ENCODE results near the gene CA12. TPM values are rescaled to one million over a fixed set of nuclear protein-coding genes. Genes with fewer than 3 reads are reported as not detected.

The CA12 gene
- polyA plus RNA-seq, 3 donors, result not detected

DNA sequence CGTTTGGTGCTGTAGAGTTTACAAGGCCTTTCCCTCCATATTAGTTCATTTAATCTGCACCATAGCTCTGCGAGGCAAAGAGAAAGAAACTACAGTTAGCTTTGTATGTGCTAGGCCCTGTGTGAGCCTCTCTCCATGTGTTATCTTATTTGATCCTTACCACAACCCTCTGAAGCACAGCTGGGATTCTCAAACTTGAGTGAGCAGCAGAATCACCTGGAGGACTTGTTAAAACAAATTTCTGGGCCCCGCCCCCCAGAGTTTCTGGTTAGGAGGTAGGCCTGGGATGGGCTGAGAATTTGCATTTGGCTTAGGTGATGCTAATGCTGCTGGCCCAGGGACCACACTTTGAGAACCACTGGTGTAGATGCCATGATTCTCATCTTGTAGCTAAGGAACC is 12.3 kb downstream of the CA12 start:
- Mint-ChIP-seq H3K9me3 (peaks cover 0 to 2% (median 0%) of the 10 kb centered on the region in 7 donors), H3K4me3 (no peak overlapping the region), H3K36me3 (no peaks in the 10 kb centered on the region), H3K4me1 (peaks cover 17% of the 10 kb centered on the region), H3K27me3 (ENCODE audit: low read depth in 3 of 3) (peaks cover 0 to 3% (median 3%) of the 10 kb centered on the region in 3 donors), H3K27ac (no peak overlapping the region)
- H3K27me3 ChIP-seq (ENCODE audit: control insufficient read depth in 2 of 2, insufficient read depth in 2 of 2, low read length in 2 of 2), result no peaks in the 10 kb centered on the region
- no peaks in the 10 kb centered on the region for H3K9me3 ChIP-seq (replicated peaks in 1 of 2; ENCODE audit: control insufficient read depth in 1 of 2, insufficient read depth in 1 of 2, low read length in 2 of 2)
- no peak overlapping the region for H2AFZ ChIP-seq (ENCODE audit: insufficient read depth, low read depth, low read length, poor library complexity, severe bottlenecking)
- DNase-seq, result no peak
- no peak overlapping the region for H3K4me2 ChIP-seq (replicated peaks; ENCODE audit: extremely low read depth, low read length, poor library complexity, severe bottlenecking)
- TF ChIP-seq CTCF (IDR thresholded peaks at IDR 0.05), result no peak
- whole genome bisulfite sequencing (ENCODE audit: insufficient coverage), result 100% methylated on average over 1 of the region's 3 CpGs
- H3K36me3 ChIP-seq (replicated peaks in 1 of 2; ENCODE audit: control insufficient read depth in 1 of 2, insufficient read depth in 2 of 2, low read length in 2 of 2), result no peaks in the 10 kb centered on the region
- intact Hi-C loops (cut with micrococcal nuclease), result no loop called here
- H3K4me3 ChIP-seq (replicated peaks in 1 of 3; ENCODE audit: low read depth in 2 of 3, low read length in 3 of 3), result no peak overlapping the region
- no peaks in the 10 kb centered on the region for H4K20me1 ChIP-seq (ENCODE audit: insufficient read depth, low read length)
- H3K4me1 ChIP-seq (ENCODE audit: control insufficient read depth in 1 of 2, insufficient read depth in 2 of 2, low read length in 2 of 2), result peaks cover 7 to 14% of the 10 kb centered on the region in 2 donors
- no peak overlapping the region for H3K27ac ChIP-seq (ENCODE audit: low read depth in 1 of 2, low read length in 2 of 2)
- H3K9ac ChIP-seq (ENCODE audit: insufficient read depth, low read length, poor library complexity, severe bottlenecking), result no peak overlapping the region
- H3K79me2 ChIP-seq (ENCODE audit: insufficient read depth, low read length), result no peaks in the 10 kb centered on the region

GRCh38 chr15:63368503-63368902 is 13.1 kb downstream of the CA12 start:
- intact Hi-C loops (cut with micrococcal nuclease), result no loop called here
- Histone ChIP-seq H3K9me3 (replicated peaks in 1 of 2; ENCODE audit: control insufficient read depth in 1 of 2, insufficient read depth in 1 of 2, low read length in 2 of 2) (no peaks in the 10 kb centered on the region), H3K4me1 (ENCODE audit: control insufficient read depth in 1 of 2, insufficient read depth in 2 of 2, low read length in 2 of 2) (peaks cover 5 to 10% of the 10 kb centered on the region in 2 donors), H3K4me2 (replicated peaks; ENCODE audit: extremely low read depth, low read length, poor library complexity, severe bottlenecking) (no peak overlapping the region), H3K27me3 (ENCODE audit: control insufficient read depth in 2 of 2, insufficient read depth in 2 of 2, low read length in 2 of 2) (no peaks in the 10 kb centered on the region), H4K20me1 (ENCODE audit: insufficient read depth, low read length) (no peaks in the 10 kb centered on the region), H3K4me3 (replicated peaks in 1 of 3; ENCODE audit: low read depth in 2 of 3, low read length in 3 of 3) (no peak overlapping the region), H2AFZ (ENCODE audit: insufficient read depth, low read depth, low read length, poor library complexity, severe bottlenecking) (no peak overlapping the region), H3K36me3 (replicated peaks in 1 of 2; ENCODE audit: control insufficient read depth in 1 of 2, insufficient read depth in 2 of 2, low read length in 2 of 2) (no peaks in the 10 kb centered on the region), H3K27ac (ENCODE audit: low read depth in 1 of 2, low read length in 2 of 2) (no peak overlapping the region), H3K9ac (ENCODE audit: insufficient read depth, low read length, poor library complexity, severe bottlenecking) (no peak overlapping the region), H3K79me2 (ENCODE audit: insufficient read depth, low read length) (no peaks in the 10 kb centered on the region)
- no peak for TF ChIP-seq CTCF (IDR thresholded peaks at IDR 0.05)
- Mint-ChIP-seq H3K4me3 (no peak overlapping the region), H3K4me1 (peaks cover 11% of the 10 kb centered on the region), H3K9me3 (peaks cover 0 to 2% (median 0%) of the 10 kb centered on the region in 7 donors), H3K27ac (no peak overlapping the region), H3K36me3 (no peaks in the 10 kb centered on the region), H3K27me3 (ENCODE audit: low read depth in 3 of 3) (peaks cover 0 to 3% (median 3%) of the 10 kb centered on the region in 3 donors)
- 95% methylated on average over 7 of the region's 7 CpGs for WGBS (ENCODE audit: insufficient coverage)
- no peak for DNase-seq

All from CD14-positive monocyte (primary cell).